H1 (cell line): ENCODE data around the gene RIPOR1. TPM values are rescaled to one million over a fixed set of nuclear protein-coding genes. Genes with fewer than 3 reads are reported as not detected.

Experiments
- BACH1 ChIP-seq: IDR thresholded peaks from 2 replicates; pipeline ENCODE4 v1.6.1; 2012; ENCODE audit warnings: low read length, improper control_type of control experiment
- polyA plus RNA-seq, 7 experiments: library from polyadenylated mRNA; depleted of rRNA in 3 of 7; stranded (reverse) in 5 of 7; unstranded in 2 of 7; fragments of >200 nt in 5 of 7; fragments of 200-250 nt in 2 of 7; gene quantifications; 1 replicate in 5 of 7; 2 replicates in 1 of 7; 4 replicates in 1 of 7; pipeline versions ENCODE4 v1.2.1 to v1.2.3, GENCODE V29; 2011 to 2013; ENCODE audit warnings: missing spikeins in 2 of 7, mixed read lengths in 2 of 7
- total RNA-seq: library from RNA; stranded (reverse); fragmentation: NEBNext Ultra II Directional; extraction: Animal tissue kit (Norgen Biotek cat#: 25700); gene quantifications from 2 replicates; pipeline ENCODE4 v1.2.1, GENCODE V29; 2021

Gene RIPOR1
- total and polyA plus RNA-seq, 2 of the 8 experiments (the other 6 are each of a cell fraction or from before 2014, with no cell fraction given), result 2.7 to 10.1 TPM

GRCh38 chr16:67490335-67491096, 38.1 kb upstream of the RIPOR1 start (continued):
- no peak for TF ChIP-seq BACH1
